T47D (cell line): ENCODE results near the gene ARHGEF11.

ENCODE experiments used
- DNase-seq, 2 experiments: peaks; one replicate each; pipeline versions ENCODE4 v3.0.0 to v3.0.0-alpha.2; 2011 to 2012; ENCODE audit warnings: low read depth in 1 of 2, low spot score in 1 of 2
- JUND ChIP-seq: IDR thresholded peaks from 2 replicates; pipeline ENCODE4 v1.6.1; 2012; ENCODE audit warnings: low read depth
- in situ Hi-C: cut with HindIII; loops from 2 replicates; pipeline ENCODE4 v1.10.0; 2016; ENCODE audit warnings: low sequenced_read_pairs, low pct_unique_long_range_greater_than_20kb

Gene ARHGEF11

DNA sequence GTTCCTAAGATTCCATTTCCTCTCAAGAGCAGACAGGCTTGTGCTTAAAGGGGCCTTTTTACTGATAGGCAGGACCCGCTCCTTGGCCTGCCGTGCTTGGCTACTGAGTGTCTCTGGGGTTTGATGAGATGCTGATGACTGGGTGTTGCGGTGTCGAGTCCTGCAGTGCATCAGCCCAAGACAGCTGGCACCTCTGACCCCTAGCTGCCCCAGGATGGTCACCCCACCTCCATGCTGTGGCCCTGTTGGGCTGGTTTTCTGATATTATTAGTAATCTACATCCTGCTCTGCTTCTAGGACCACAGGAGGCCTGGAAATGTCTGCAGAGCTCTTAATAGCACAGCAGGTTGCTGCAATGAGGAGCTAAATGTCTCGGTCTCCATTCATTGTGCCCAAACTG lies 96.4 kb downstream of the ARHGEF11 start:
- no peak for DNase-seq
- no peak for TF ChIP-seq JUND
- in situ Hi-C loops = no loop called here

DNA sequence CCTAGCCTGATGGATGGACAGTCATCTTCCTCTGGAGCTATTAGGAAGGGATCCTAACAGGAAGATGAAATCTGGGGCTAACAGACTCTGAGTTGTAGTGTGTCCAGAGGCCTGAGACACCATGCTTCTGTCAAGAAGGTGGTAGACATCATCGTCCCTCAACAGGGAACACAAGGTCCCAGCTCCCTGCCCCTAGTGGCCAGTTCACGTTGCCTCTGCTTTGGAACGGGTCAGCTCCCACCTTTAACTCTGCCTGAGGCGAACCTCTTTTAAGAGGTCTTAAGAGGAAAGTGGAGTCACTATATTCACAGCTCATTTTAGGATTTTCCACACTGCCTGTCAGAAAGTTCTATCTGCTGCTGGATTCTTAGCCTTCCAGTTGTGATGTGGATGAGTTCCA lies 96.8 kb downstream of the ARHGEF11 start:
- no peak for TF ChIP-seq JUND
- in situ Hi-C loops = no loop called here
- DNase-seq = no peak

DNA sequence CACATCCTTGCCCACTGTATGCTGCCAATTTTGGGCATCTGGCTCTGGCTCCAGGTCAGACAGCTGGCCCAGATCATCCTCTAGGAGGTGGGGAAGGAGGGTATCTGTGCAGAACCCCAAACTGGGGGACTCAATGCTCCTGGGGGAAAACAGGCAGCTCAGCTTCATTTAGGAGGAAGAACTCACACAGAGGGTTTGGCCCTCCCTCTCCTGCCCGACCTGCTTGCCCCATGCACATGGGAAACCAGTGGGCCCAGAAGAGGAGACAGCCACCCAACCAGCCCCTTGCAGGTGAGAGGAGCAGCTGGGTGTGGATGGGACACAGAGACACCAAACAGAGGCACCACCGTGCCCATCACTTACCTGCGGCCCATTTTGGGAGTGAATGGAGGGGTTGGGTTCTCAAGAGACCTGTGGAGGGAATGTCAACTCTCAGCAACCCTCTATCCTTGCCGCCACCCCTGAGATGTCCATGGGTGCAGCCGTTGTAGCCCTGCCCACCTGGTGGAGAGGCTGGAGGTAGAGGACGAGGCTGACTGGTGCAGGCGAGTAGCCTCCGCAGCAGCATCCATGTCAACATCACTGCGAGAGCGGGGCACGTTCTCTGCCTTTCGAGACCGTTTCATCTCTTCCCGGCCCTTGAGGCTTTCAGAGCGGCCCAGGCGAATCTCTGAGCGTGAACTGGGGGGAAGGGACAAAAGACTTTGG lies 97.6 kb downstream of the ARHGEF11 start:
- DNase-seq = no peak
- in situ Hi-C loops = no loop called here
- no peak for TF ChIP-seq JUND

DNA sequence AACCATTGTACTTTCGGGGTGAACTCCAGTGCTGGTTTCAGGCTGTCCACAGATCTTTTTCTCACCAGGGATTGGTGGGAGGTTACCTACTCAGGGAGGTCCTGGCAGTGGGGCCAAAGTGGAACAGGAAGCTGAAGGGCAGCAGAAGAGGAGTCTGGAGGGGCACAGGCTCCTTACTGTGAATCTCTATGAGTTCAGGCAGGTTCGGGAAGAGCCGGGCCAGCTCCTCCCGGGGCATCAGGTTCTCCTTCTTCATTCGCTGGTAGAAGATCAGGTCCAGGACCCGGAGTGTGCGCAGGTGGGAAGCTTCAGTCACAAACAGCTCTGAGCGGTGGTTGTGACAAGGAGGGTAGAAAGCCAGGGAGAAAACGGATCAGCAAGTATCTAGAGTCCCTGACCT lies 98.4 kb downstream of the ARHGEF11 start:
- in situ Hi-C loops = no loop called here
- DNase-seq = no peak
- no peak for TF ChIP-seq JUND

DNA sequence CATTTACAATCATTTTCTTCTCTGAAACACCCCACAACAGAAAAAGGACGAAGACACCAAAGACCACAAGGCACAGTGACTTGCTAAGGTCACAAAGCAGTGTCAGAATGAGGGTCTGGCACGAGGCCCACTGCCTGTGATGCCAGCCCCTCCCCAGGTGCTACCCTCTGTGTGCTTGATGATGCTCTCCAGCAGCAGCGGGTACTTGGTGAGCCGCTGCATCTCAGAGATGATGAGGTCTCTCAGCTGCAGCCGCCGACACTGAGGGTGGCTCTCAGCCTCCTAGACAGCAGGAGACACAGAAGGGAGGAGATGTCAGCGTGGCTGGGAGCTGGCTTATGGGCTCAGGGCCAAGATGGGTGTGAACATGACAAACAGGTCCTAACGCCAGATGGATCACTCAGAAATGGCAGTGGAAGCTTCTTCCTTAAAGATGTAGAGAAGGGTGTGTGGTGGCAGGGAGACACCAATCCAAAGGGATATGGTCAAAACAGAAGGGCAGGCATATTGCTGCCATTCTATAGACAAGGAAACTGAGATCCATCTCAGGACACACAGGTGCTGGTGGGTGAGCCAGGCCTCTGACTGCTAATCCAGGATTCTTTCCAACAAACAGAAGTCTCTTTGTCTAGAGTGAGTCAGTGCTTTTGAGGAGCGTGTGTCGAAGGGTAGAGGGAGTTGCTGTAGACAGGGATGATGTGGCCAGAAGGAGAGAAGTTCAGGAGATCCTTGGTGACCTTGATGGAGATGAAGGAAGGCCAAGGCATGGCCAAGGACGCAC lies 99.5 kb downstream of the ARHGEF11 start:
- DNase-seq = peak in 1 of 2 experiments; percentile 38
- no peak for TF ChIP-seq JUND
- in situ Hi-C loops = no loop called here

DNA sequence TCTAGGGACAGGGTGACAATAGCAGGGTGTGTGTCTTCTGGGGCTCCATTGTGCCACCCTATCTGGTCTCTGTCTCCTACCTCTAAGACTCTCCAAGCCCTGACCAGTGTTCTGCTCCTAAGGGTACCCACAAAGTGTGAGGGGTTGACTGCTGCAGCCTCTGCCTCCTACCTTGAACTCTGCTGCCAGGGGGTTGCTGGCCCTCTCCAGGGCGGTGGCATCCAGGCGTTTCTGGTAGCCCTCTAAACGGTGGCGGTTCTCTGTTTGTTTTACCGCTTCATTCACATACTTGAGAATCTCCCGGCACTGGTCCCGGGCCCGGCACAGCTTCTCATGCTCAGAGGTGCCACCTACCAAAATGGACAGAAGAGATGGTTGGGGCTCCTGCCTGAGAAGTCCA lies 100.7 kb downstream of the ARHGEF11 start:
- in situ Hi-C loops = no loop called here
- no peak for TF ChIP-seq JUND
- no peak for DNase-seq

DNA sequence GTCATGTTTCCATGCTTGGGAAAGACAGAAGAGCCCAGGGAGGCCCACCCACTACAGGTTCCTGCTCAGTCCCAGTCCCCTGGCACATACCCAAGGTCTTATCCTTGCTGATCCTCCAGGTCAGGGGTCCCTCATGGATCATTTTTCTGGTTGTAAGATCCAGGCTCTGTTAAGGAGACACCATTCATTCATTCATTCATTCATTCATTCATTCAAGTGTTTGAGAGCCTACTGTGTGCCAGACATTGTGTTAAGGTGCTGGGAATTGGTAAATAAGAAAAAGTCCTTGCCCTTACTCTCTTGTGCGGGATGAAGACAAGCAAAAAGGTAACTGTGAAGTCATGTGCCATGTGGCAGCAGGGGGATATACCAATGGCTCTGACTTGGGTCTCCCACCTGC lies 101.3 kb downstream of the ARHGEF11 start:
- in situ Hi-C loops = no loop called here
- no peak for TF ChIP-seq JUND
- no peak for DNase-seq

DNA sequence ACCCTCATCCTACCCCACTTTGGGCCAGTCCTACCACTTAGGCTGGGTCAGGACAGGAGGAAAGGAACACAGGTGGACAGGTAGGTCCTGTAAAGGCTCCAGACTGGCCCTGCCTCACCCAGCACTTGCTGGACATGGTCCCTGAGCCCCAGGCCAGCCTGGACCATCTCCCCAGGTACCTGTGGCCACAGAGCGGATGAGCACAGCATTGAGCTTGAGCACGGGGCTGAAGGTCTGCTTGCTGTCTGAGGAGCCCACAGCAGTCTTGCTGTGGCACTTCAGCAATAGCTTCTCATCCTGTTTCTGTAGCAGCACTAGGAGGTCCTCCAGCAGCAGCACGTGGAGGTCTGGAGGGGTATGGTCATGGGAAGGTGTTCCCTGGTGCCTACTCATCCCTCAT lies 101.8 kb downstream of the ARHGEF11 start:
- DNase-seq = no peak
- TF ChIP-seq JUND = no peak
- in situ Hi-C loops = no loop called here

DNA sequence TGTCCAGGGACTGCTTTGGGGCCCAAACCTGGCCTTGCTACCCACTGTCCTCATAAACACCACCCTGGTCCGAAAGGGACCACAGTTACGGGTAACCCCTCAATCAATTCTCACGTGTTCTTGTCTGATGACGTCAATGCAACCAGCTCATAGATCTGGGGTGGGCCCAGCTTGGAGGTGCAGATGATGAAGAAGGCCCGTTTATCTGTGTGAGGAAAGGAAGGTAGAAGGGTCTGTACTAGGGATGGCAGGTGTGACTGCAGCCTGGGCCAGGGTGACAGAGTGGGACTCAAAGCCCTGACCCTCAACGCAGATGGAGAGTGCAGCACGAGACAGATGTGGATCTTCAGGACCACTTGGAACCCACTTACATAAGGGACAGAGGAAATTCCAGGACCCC lies 103.0 kb downstream of the ARHGEF11 start:
- TF ChIP-seq JUND = no peak
- in situ Hi-C loops = no loop called here

DNA sequence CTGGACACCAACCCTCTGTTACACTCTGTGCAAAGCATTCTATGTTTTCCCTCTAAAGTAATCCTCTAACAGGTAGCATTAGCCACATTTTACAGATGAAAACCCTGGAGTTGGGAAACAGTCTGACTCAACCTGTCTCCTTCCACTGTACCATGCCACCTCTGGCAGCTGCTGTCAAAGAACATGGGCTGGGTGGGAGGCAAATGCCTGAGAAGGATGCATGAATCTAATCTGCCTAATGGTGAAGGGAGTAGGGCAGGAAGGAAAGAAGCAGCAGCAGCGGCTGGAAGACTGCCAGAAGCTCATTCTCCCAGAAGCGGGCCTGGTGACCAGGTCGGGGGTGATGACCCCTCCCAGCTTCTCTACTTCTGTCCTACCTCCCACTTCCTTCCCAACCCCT lies 103.4 kb downstream of the ARHGEF11 start:
- TF ChIP-seq JUND = no peak
- no peak for DNase-seq
- in situ Hi-C loops = no loop called here

More for the DNA sequence above, 103.0 kb downstream of the ARHGEF11 start:
- no peak for DNase-seq

DNA sequence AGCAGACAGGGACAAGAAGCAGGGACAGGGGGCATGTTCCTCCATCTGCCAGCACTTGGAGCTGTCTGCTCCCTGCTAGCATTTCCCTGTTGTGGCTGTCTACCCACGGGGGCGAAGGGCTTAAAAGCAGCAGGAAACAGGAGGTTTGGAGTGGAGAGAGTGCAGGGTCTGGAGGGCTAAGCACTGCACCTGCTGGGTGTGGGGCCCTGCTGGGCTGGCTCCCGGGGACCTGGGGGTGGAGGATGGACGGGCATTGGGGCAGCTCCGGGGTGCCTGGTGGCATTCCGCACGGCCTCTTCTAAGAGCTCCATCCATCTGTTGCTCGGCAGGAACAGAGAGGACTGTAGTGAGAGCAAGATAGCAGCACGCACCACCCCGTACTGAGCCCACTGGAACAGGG lies 103.9 kb downstream of the ARHGEF11 start:
- in situ Hi-C loops = no loop called here
- no peak for TF ChIP-seq JUND
- no peak for DNase-seq

DNA sequence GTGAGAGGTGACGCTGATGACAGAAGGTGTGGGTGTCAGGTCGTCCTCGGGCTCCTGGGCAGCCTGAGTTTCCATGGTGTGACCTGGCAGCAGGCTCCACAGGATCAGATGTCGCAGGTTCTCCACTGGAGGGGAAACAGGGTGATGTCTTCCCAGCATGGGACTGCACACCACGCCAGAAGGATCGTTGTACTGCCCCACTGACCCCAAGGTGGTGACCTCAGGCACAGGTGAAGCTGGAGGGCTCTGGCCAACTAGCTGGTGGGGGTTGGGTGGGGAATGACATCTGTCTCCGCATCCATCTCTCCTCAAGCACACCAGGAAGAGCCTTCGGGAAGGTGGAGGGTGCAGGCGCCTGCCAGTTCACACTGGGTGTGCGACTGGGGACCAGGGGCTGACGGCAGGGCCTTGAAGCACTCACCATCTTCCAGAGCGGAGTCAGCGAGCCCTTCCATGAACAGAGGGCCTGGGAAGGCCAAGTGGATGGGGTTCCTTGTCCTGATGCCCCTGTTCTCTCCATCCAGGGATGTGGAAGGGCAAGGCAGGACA lies 105.7 kb downstream of the ARHGEF11 start:
- DNase-seq = no peak
- in situ Hi-C loops = no loop called here
- TF ChIP-seq JUND = no peak

DNA sequence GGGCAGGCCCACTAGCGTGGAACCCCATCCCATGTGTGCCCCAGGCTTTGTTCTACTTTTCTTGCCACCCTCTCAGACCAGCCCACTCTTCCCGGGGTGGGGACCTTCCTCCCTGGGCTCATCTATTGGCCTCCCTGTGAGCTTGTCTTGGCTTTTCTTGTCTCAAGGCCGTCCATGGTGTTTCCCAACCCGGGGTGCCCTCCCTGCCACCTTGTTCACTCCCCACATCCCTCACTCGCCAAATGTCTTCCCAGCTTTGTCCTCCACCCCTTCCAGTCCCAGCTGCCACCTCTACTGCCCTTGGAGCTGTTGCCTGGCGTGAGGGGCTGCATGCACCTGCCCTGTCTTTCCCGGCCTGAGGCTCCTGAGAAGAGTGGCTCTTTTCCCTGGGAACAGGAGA lies 106.7 kb downstream of the ARHGEF11 start:
- in situ Hi-C loops = no loop called here
- DNase-seq = no peak
- TF ChIP-seq JUND = no peak

DNA sequence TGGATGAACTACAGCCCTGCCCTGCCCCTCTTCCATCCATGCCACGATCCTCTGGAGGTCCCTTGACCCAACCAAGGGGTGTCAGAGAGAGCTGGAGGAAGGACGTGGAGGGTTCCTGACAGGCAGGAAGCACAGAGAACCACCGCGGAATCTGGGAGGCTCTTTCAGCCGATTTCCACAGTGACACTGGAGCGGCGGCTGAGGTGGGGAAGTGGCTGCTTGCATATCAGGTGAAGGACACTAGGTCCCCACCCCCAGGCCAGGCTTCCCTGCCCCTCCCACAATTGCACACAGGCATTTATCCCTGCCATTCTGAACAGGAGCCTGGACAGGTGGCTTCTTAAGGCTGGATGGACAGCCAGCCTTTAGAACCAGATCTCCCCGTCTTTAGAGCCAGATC lies 107.7 kb downstream of the ARHGEF11 start:
- in situ Hi-C loops = no loop called here
- no peak for TF ChIP-seq JUND

More for the DNA sequence above, 107.7 kb downstream of the ARHGEF11 start:
- no peak for DNase-seq
